GM18861 (cell line): ENCODE data around the gene TEX264.
A peak's percentile ranks its signal among the peaks of the same experiment; 100 is the strongest.
"Not testable (repeated sequence)": the region's sequence is repeated elsewhere in the genome, so short reads cannot be mapped to it uniquely, and the experiment has no call there.

Experiments
- ATAC-seq: cut with Tn5 transposase; IDR thresholded peaks from one replicate; pipeline ENCODE4 v1.9.1; 2021; ENCODE audit not compliant: unreplicated experiment

TEX264 gene, protein sequence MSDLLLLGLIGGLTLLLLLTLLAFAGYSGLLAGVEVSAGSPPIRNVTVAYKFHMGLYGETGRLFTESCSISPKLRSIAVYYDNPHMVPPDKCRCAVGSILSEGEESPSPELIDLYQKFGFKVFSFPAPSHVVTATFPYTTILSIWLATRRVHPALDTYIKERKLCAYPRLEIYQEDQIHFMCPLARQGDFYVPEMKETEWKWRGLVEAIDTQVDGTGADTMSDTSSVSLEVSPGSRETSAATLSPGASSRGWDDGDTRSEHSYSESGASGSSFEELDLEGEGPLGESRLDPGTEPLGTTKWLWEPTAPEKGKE

GRCh38 chr3:51670823-51671733, at the start of gene TEX264:
TEX264 (plus strand) TSS chr3:51671252; CDS start chr3:51674305, 3,053 bp downstream.
- ATAC-seq: peak; percentile 66

- ATAC-seq: no peak
Measured at GRCh38 chr3:51622413-51622812, 48.6 kb upstream of the TEX264 start.

DNA sequence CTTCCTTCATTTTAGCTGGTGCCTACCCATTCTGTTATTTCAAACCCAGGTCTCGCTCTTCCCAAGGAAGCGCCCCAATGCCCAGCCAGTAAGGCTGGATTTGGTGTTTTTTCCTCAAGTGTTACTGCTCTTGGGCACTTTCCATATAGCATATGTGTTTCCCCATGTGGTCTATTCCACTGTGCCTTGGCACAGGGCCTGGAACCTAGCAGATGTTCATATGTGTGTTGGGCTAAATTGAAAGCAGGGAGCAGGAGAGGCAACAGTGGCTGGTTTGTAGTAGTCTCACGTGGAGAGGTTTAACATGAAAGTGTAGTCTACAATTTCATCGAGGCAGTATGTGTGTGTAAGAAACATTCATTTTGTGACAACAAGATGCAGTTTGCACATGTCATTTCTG, 48.2 kb upstream of the TEX264 start:
- ATAC-seq: no peak

- ATAC-seq: no peak
Measured at GRCh38 chr3:51630513-51630912, 40.5 kb upstream of the TEX264 start.

- ATAC-seq: no peak
Measured at GRCh38 chr3:51637144-51637940, 33.7 kb upstream of the TEX264 start.

DNA sequence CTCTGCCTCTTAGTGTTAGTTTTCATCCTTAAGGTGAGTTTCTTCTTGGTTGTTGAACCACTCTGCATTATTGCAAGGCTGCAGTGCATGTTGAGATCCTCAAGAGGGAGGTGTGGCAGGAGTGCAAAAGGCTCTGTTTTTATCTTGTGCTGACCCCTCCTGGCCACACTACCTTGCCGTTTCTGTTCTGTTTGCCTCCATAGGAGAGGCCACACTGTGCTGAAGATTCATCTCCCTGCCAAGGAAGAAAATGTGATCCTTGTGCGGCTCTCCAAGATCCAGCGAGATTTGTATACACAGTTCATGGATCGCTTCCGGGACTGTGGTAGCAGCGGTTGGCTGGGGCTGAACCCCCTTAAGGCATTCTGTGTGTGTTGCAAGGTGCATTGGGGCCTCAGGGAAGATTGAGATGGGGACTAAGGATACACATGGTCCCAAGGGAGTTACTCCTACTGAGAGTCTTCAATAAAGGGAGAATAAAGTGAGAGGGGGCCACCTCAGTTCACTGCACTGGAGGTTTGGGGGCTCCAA, 33.0 kb upstream of the TEX264 start:
- ATAC-seq: peak; percentile 84

DNA sequence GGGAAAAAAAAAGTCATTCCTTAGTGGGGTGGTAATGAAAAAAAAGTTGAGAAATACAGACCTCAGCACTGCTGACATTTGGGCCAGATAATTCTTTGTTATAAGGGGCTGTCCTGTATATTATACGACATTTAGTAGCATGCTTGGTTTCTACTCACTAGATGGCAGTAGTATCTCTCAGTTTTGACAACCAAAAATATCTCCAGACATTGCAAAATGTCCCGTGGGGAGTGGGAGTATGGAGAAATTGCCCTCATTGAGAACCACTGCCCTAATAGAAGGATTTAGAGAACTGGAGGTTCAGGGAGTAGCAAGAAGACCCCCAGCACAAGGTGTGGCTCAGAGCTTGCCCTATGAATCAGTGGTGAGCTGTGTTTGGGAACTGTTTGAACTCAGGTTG, 28.6 kb upstream of the TEX264 start:
- ATAC-seq: no peak

GRCh38 chr3:51646091-51646490, 25.0 kb upstream of the TEX264 start:
- no peak for ATAC-seq

- ATAC-seq: not testable (repeated sequence)
Measured at GRCh38 chr3:51652103-51652502, 18.9 kb upstream of the TEX264 start.

- ATAC-seq: not testable (repeated sequence)
Measured at GRCh38 chr3:51653409-51653808, 17.6 kb upstream of the TEX264 start.

DNA sequence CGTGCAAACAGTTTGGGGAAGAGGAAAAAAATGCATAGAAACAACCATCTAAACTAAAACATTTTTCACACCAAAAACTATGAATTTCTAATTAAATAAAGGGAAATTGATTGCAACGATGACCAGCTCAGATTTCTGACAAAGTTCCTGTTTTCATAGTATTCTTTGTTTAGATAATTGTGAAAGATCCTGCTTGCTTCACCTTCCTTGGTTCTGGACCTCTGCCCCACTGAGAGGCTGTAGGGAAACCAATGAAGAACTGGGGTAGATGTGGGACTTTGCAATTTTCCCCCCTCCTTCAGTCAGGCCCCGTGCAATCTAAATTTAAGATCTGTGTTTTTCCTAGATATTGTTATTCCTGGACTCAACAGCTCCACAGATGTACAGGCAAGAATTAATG, 13.8 kb upstream of the TEX264 start:
- ATAC-seq: no peak

DNA sequence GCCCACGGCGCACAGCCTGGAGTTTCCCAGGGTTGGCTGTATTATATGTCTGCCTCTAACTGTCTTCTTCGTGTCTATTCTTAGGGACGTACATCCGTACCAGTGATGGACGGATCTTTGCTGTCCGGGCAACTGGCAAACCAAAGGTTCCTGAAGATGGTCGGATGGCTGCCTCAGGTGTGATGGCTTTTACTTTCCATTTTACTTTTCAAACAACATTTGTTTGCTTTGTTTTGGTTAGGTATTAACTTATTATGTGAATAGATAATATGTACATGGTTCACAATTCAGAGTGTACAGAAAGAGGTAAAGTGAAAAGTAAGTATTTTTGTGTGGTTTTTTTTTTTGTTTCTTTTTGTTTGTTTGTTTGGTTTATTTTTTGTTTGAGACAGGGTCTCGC, 11.1 kb upstream of the TEX264 start:
- no peak for ATAC-seq

DNA sequence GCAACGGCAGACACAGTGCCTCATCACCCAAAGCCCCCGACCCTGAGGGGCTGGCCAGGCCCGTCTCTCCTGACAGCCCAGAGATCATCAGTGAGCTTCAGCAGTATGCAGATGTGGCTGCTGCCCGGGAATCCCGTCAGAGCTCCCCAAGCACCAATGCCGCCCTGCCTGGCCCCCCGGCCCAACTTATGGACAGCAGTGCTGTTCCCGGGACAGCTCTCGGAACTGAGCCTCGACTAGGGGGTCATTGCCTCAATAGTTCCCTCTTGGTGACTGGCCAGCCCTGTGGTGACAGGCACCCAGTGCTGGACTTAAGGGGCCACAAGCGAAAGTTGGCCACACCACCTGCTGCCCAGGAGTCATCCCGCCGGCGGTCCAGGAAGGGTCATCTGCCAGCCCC, 8.6 kb upstream of the TEX264 start:
- ATAC-seq: no peak

GRCh38 chr3:51668756-51669155, 2.3 kb upstream of the TEX264 start:
- ATAC-seq: no peak

DNA sequence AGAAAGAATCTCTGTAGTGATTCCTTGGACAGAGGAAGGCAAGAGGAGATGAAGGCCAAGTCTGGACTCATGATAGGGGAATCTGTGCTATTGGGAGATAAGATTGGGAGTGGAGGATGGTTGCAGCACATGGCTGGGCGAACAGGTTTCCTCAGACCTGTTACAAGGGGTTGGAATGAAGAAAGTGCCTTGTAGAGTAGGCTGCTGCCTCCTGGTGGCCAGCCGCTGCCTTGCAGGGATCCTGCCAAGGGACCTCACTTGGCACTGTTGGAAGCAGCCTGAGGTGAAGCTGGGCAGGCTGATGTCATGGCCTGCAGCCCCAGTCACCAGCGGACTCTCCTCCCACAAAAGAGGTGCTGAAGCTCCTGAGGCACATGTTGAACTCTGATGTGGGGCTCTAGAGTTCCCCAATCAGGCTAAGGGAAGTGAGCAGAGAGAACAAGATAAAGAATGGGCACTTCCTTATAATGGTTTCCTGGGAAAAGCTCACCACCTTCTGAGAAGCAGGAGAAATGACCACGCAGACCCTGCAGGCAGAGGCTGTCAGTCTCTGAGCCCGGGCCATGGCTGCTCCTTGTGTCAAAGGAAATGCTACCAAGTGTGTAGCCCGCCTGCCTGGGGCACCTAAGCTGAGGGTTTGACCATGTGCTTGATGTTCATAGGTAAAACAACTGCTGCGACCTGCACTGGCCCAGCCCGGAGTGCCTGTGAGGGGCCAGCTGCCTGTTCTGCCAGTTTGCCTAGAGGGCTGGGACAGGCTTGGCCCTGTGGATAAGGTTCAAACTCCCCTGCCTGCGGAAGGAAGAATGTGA, 1.6 kb upstream of the TEX264 start:
- ATAC-seq: peak; percentile 31

GRCh38 chr3:51670053-51670822, 814 bp upstream of the TEX264 start:
- no peak for ATAC-seq

- ATAC-seq: peak; percentile 18
Measured at GRCh38 chr3:51671734-51672475, 853 bp downstream of the TEX264 start.

DNA sequence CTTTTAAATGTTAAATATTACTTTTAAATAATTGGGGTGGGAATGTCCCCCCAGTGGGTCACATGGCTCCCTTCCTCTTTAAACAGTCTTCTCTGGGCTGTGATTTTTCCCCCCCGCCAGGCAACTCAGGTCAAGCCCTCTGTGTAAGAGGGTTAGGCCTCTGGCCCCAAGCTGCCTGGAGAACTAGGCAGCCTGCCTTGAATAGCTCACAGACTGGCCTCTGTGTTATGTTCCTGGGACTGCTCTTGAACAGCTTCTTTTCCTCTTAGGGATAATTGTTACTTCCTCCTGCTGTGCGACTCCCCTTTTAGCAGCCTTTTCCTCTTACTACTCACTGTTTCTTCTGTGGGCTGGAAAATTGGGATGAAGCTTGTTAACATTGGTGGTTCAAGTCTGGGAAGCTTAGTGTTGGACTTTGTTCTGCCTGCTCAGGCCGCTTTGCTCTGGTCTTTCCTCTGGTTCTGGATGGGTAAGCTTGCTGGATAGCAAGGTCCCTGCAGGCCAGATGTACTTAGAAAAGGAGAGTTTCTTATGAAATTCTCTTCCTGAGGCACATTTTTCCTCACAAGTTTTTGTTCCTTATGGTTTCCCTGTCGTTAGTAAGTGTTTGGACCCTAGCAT, 2.2 kb downstream of the TEX264 start:
- ATAC-seq: no peak
